A673 (cell line): ENCODE measurements around the gene RPS6KL1.

ENCODE experiments used
- EZH2 ChIP-seq: fragments of 200-600 bp; sonication (generic); IDR thresholded peaks from 2 replicates; pipeline ENCODE4 v1.6.1; 2017; ENCODE audit warnings: borderline replicate concordance, low read depth, mild to moderate bottlenecking, mixed read lengths, antibody characterized with exemption, low read length; ENCODE audit not compliant: poor library complexity, severe bottlenecking
- TF ChIP-seq, protein P1 (sequence below): fragments of 300-800, 200-600 bp; sonication (generic); conservative IDR thresholded peaks from 2 replicates; pipeline ENCODE4 v1.5.1; 2017; ENCODE audit warnings: low read depth, mild to moderate bottlenecking, antibody characterized with exemption, low read length, moderate library complexity, mixed read lengths

DNA sequence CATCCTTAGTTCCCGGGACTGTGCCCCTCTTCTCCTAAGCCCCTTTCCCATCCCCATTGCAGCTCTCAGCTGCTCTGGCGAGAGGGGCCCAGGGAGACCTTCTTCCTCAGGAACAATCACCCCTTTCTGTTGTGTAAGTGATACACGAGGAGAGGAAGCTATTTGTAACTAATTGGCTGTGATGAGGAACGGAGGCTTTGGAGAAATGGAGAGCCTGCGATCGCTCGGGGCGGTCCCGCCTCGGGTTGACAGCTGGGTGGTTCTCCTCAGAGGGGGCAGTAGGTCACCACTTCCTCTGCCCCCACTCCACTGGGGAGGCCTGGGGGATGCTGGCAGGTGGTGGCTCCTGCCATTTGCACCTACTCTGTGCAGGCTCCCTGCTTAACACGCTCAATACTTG, 39.0 kb upstream of the RPS6KL1 start:
- TF ChIP-seq, protein P1, sequence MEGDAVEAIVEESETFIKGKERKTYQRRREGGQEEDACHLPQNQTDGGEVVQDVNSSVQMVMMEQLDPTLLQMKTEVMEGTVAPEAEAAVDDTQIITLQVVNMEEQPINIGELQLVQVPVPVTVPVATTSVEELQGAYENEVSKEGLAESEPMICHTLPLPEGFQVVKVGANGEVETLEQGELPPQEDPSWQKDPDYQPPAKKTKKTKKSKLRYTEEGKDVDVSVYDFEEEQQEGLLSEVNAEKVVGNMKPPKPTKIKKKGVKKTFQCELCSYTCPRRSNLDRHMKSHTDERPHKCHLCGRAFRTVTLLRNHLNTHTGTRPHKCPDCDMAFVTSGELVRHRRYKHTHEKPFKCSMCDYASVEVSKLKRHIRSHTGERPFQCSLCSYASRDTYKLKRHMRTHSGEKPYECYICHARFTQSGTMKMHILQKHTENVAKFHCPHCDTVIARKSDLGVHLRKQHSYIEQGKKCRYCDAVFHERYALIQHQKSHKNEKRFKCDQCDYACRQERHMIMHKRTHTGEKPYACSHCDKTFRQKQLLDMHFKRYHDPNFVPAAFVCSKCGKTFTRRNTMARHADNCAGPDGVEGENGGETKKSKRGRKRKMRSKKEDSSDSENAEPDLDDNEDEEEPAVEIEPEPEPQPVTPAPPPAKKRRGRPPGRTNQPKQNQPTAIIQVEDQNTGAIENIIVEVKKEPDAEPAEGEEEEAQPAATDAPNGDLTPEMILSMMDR = no peak
- no peak for TF ChIP-seq EZH2
